HG02852 (cell line): ENCODE results near the gene CPOX.
A peak's percentile ranks its signal among the peaks of the same experiment; 100 is the strongest.

Experiments used
- ATAC-seq: cut with Tn5 transposase; IDR thresholded peaks from one replicate; pipeline ENCODE4 v1.9.1; 2021; ENCODE audit warnings: mild to moderate bottlenecking, moderate library complexity; ENCODE audit not compliant: unreplicated experiment

The CPOX gene

DNA sequence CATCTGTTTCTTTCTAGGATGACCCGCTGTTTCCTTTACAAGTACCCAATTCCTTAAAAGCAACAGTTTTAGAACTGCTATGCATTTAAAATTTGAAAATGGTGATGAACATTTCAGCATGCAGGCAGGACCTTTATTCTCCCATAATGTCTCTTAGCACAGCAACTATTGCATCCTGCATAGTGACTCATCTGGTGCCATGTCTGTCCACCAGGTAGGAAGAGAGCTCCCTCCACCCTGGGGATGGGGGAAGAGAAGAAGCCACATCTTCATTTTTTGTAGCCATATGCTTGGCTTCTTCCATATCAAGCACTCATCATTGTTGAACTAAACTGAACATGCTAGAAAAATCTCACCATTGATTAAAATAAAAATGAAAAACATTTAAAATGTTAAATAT, 51.7 kb downstream of the CPOX start:
- no peak for ATAC-seq

GRCh38 chr3:98540346-98540745, 53.1 kb downstream of the CPOX start:
- ATAC-seq: peak; percentile 41

DNA sequence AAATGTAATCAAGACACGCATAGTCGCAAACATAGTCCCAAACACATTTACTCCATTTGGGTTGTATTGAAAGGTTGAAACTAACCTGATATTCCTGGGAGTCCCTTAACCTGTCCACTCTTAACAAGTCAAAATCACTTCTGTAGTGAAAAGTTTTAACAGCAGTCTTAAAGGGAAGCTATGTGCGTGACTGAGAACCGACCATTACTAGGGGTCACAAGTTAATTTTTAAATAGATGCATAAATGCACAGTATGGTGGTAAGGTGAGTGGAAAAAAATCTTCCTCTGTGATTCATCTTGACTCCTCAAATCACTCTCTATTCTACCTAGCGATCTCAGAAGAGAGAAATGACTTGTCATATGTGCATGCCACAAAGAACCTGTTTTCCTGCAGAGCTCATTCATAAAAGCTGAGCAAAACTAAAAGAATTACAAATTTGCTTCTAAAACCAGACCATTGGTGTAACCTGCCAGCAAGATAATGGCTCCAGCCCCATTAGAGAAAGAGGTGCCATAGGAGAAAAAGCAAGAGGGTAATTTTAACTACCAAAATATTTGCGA, 56.9 kb downstream of the CPOX start:
- peak; percentile 66 for ATAC-seq

DNA sequence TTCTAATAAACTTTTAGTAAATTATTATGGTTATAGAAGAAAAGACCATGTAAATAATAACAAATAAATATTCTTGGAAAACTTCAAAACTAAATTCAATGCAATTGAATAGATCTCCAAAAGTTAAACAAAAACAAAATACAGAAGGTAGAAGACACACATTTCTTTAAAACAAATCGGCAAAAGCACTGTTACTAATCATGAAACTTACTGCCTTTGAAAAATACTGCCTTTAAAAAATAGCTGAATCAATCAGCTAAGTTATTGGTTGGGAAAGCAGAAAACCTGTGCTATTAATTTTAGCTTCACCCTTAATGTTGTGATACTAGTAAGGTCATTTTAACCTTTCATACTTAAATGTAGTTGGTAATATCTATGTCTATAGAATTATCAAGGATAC, 58.7 kb downstream of the CPOX start:
- no peak for ATAC-seq

DNA sequence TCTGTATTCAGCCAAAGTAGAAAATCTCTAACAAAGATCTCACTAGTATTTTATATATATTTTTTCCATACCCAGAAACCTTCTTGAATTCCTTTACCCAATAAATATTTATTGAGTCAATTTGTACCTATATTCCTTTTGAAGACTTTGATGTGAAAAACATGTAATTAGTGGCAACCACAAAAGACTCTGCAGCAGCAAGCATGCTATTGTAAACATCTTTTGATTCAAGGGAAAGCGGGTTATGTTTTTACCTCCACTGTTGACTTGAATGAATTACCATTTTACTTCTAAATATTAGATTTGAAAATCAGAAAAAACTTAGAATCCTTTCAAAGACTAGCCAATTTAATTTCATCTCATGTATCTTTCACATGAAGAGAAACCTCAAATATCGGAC, 59.2 kb downstream of the CPOX start:
- ATAC-seq: no peak

- ATAC-seq: no peak
These were observed 60.5 kb downstream of the CPOX start for GRCh38 chr3:98532709-98533571.

DNA sequence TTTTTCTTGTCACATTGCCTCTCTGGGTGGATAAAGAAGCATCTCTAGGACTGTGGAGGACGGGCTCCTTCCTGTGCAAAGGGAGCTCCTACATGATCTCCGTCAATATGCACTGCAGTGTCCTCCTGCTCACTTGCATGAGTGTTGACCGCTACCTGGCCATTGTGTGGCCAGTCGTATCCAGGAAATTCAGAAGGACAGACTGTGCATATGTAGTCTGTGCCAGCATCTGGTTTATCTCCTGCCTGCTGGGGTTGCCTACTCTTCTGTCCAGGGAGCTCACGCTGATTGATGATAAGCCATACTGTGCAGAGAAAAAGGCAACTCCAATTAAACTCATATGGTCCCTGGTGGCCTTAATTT, 61.2 kb downstream of the CPOX start:
- no peak for ATAC-seq

DNA sequence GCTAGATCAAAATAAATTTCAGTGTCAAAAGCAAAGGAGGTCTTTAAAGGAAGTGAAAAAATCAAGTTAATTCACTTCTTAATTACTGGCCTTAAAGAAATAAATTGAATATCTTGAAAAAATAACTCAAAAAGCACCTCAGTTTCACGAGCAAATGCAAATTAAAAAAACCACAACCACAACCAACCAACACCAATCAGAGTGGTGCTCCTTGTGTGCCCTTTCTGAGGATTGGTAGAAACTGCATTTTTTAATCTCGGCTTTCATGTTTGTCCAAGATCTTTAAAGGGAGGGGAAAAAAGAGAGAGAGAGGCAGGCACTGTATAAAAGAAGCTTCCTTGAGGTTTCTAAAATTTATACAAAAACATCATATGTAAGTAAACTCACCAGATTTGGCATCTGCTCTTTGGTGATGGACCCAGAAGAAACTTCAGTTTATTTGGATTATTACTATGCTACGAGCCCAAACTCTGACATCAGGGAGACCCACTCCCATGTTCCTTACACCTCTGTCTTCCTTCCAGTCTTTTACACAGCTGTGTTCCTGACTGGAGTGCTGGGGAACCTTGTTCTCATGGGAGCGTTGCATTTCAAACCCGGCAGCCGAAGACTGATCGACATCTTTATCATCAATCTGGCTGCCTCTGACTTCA, 61.7 kb downstream of the CPOX start, which contains the start of gene GPR15:
Gene GPR15 (plus strand): TSS at position 357 of the 653 bp plus-strand sequence. CDS start 56 bp downstream, at position 413.
- peak; percentile 33 for ATAC-seq

DNA sequence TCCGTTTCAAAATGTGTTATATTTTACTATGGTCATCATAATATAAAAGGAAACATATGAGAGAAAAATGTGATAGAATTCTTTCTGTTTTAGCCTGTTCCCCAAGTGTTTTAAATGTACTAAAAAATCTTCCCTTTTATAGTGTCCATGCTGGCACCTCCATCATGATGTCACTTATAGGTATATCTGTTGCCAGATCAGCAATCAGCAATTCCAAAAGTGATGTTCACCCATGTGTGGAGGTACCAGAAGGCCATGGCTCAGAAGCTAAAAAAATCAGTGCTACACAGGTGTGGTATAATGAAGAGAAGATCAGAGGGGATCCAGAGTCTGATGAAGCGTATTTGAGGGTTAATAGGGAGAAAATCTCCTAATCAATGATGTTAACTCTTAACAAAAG, 62.7 kb downstream of the CPOX start:
- ATAC-seq: no peak

GRCh38 chr3:98529856-98530459, 63.5 kb downstream of the CPOX start:
- ATAC-seq: no peak
